Caco-2 (cell line): ENCODE data around the gene LRRC52. TPM values are rescaled to one million over a fixed set of nuclear protein-coding genes. Genes with fewer than 3 reads are reported as not detected.

Experiments used
- BruUV-seq: library from RNA; stranded (reverse); fragments of 400-500 nt; replicated peaks from 2 replicates; lab custom pipeline; 2021; lab: Mats Ljungman, UMichigan
- CTCF ChIA-PET: fragments of 300-600 bp; sonication (Branson Sonifier 250); formaldehyde crosslinking; loops from one replicate; lab custom pipeline; 2022; ENCODE audit warnings: antibody characterized with exemption; lab: Charles Lee
- POLR2A ChIA-PET: fragments of 300-600 bp; sonication (Branson Sonifier 250); formaldehyde crosslinking; loops from one replicate; lab custom pipeline; 2022; ENCODE audit warnings: antibody characterized with exemption; lab: Charles Lee
- DNase-seq, 2 experiments: peaks; one replicate each; pipeline versions ENCODE4 v3.0.0 to v3.0.0-alpha.2; 2020 to 2022
- H3K27me3 ChIP-seq: replicated peaks from 2 replicates; pipeline ENCODE4 v1.6.0; 2011; ENCODE audit warnings: low read length; ENCODE audit not compliant: control insufficient read depth, insufficient read depth
- H3K36me3 ChIP-seq: 2 replicates; pipeline ENCODE4 v1.5.1; 2011; ENCODE audit warnings: low read length; ENCODE audit not compliant: control insufficient read depth, insufficient read depth
- H3K4me1 ChIP-seq: fragments of 250-450 bp; sonication (Bioruptor Pico); 2 replicates; pipeline ENCODE4 v1.5.1; 2020; ENCODE audit warnings: mild to moderate bottlenecking
- H3K4me3 ChIP-seq: 2 replicates; pipeline ENCODE4 v1.5.1; 2011; ENCODE audit warnings: low read depth, mild to moderate bottlenecking, control low read depth, low read length
- H3K9me3 ChIP-seq: fragments of 250-450 bp; sonication (Bioruptor Pico); 2 replicates; pipeline ENCODE4 v1.5.1; 2020; ENCODE audit warnings: mild to moderate bottlenecking, moderate library complexity
- H3K27ac Mint-ChIP-seq: one replicate; pipeline ENCODE4 v1.8.0; 2022; ENCODE audit warnings: mixed read lengths; ENCODE audit not compliant: unreplicated experiment
- H3K27me3 Mint-ChIP-seq: one replicate; pipeline ENCODE4 v1.8.0; 2022; ENCODE audit warnings: mixed read lengths; ENCODE audit not compliant: insufficient read depth, unreplicated experiment
- H3K36me3 Mint-ChIP-seq: one replicate; pipeline ENCODE4 v1.8.0; 2022; ENCODE audit warnings: mild to moderate bottlenecking, mixed read lengths; ENCODE audit not compliant: insufficient read depth, unreplicated experiment
- H3K4me1 Mint-ChIP-seq: one replicate; pipeline ENCODE4 v1.8.0; 2022; ENCODE audit warnings: low read depth, mixed read lengths; ENCODE audit not compliant: unreplicated experiment
- H3K4me3 Mint-ChIP-seq: one replicate; pipeline ENCODE4 v1.8.0; 2022; ENCODE audit warnings: mild to moderate bottlenecking, moderate library complexity, mixed read lengths; ENCODE audit not compliant: unreplicated experiment
- H3K9me3 Mint-ChIP-seq: one replicate; pipeline ENCODE4 v1.8.0; 2022; ENCODE audit warnings: mixed read lengths; ENCODE audit not compliant: unreplicated experiment
- intact Hi-C: fragments of 100-400 bp; cut with micrococcal nuclease; formaldehyde crosslinking; loops from one replicate; pipeline ENCODE4 v1.10.0; 2022; ENCODE audit not compliant: unreplicated experiment
- total RNA-seq: library from RNA; stranded (reverse); gene quantifications from 2 replicates; pipeline ENCODE4 v1.2.3, GENCODE V29; 2022
- TF ChIP-seq, protein P1 (sequence below), 2 experiments: fragments of 200-600 bp in 1 of 2; IDR thresholded peaks; 1 replicate in 1 of 2; 2 replicates in 1 of 2; pipeline versions ENCODE4 v1.5.1 to v1.8.0; 2011 to 2022; ENCODE audit warnings: antibody characterized with exemption in 1 of 2, control low read depth in 1 of 2, inconsistent platforms in 1 of 2, low read depth in 1 of 2, low read length in 1 of 2, mild to moderate bottlenecking in 1 of 2, moderate library complexity in 1 of 2; ENCODE audit not compliant: insufficient read depth in 1 of 2, severe bottlenecking in 1 of 2, unreplicated experiment in 1 of 2

The LRRC52 gene
- total RNA-seq, 1 experiment from 2014 or later, result not detected

DNA sequence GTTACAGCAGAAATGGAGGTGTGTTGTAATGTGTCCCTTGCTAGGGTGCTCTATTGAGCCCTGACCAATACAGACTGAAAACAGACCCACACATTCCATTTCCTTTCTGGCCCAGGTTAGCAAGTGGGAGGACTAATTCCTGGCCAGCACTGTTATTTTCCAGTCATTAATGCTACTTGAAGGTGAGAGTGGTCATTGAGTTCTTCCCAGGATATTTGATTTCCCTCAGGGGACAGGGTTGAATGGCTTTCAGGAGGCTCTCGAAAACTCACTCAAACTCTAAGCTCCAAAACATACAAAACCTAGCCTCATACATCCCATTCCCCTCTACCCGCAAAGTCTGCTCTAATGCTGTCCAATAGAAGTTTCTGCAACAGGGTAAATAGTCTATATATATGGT is 6.2 kb downstream of the LRRC52 start:
- no peaks in the 10 kb centered on the region for H3K9me3 Mint-ChIP-seq
- DNase-seq, result no peak
- no peak overlapping the region for H3K27ac Mint-ChIP-seq
- BruUV-seq, result no TSS peak
- no peaks in the 10 kb centered on the region for H3K4me1 Mint-ChIP-seq
- no peak overlapping the region for H3K4me3 Mint-ChIP-seq
- ChIA-PET CTCF (no interaction called here), POLR2A (interaction anchor here (0.6 kb wide), 1 partner anchor 78 kb away, joined by 8 read pairs; no protein-coding TSS in a partner anchor)
- H3K4me1 ChIP-seq, result no peaks in the 10 kb centered on the region
- no peaks in the 10 kb centered on the region for H3K36me3 Mint-ChIP-seq
- peaks cover 31% of the 10 kb centered on the region for H3K27me3 Mint-ChIP-seq
- no peaks in the 10 kb centered on the region for H3K9me3 ChIP-seq
- H3K27me3 ChIP-seq, result no peaks in the 10 kb centered on the region
- TF ChIP-seq, protein P1, sequence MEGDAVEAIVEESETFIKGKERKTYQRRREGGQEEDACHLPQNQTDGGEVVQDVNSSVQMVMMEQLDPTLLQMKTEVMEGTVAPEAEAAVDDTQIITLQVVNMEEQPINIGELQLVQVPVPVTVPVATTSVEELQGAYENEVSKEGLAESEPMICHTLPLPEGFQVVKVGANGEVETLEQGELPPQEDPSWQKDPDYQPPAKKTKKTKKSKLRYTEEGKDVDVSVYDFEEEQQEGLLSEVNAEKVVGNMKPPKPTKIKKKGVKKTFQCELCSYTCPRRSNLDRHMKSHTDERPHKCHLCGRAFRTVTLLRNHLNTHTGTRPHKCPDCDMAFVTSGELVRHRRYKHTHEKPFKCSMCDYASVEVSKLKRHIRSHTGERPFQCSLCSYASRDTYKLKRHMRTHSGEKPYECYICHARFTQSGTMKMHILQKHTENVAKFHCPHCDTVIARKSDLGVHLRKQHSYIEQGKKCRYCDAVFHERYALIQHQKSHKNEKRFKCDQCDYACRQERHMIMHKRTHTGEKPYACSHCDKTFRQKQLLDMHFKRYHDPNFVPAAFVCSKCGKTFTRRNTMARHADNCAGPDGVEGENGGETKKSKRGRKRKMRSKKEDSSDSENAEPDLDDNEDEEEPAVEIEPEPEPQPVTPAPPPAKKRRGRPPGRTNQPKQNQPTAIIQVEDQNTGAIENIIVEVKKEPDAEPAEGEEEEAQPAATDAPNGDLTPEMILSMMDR (IDR thresholded peaks at IDR 0.05; ENCODE audit: insufficient read depth in 1 of 2, low read depth in 1 of 2, low read length in 1 of 2, severe bottlenecking in 1 of 2, unreplicated experiment in 1 of 2), result no peak
- H3K4me3 ChIP-seq, result no peak overlapping the region
- H3K36me3 ChIP-seq, result no peaks in the 10 kb centered on the region
- intact Hi-C loops, result no loop called here

GRCh38 chr1:165551469-165551868 is 7.7 kb downstream of the LRRC52 start:
- Histone ChIP-seq H3K4me1 (no peaks in the 10 kb centered on the region), H3K27me3 (no peaks in the 10 kb centered on the region), H3K9me3 (no peaks in the 10 kb centered on the region), H3K4me3 (no peak overlapping the region), H3K36me3 (no peaks in the 10 kb centered on the region)
- Mint-ChIP-seq H3K9me3 (no peaks in the 10 kb centered on the region), H3K36me3 (no peaks in the 10 kb centered on the region), H3K27me3 (peaks cover 31% of the 10 kb centered on the region), H3K4me3 (no peak overlapping the region), H3K4me1 (no peaks in the 10 kb centered on the region), H3K27ac (no peak overlapping the region)
- TF ChIP-seq, protein P1 (IDR thresholded peaks at IDR 0.05; ENCODE audit: insufficient read depth in 1 of 2, low read depth in 1 of 2, low read length in 1 of 2, severe bottlenecking in 1 of 2, unreplicated experiment in 1 of 2), result no peak
- DNase-seq, result no peak
- CTCF ChIA-PET, result no interaction called here
- intact Hi-C loops, result no loop called here
- BruUV-seq, result no TSS peak
- POLR2A ChIA-PET, result no interaction called here

DNA sequence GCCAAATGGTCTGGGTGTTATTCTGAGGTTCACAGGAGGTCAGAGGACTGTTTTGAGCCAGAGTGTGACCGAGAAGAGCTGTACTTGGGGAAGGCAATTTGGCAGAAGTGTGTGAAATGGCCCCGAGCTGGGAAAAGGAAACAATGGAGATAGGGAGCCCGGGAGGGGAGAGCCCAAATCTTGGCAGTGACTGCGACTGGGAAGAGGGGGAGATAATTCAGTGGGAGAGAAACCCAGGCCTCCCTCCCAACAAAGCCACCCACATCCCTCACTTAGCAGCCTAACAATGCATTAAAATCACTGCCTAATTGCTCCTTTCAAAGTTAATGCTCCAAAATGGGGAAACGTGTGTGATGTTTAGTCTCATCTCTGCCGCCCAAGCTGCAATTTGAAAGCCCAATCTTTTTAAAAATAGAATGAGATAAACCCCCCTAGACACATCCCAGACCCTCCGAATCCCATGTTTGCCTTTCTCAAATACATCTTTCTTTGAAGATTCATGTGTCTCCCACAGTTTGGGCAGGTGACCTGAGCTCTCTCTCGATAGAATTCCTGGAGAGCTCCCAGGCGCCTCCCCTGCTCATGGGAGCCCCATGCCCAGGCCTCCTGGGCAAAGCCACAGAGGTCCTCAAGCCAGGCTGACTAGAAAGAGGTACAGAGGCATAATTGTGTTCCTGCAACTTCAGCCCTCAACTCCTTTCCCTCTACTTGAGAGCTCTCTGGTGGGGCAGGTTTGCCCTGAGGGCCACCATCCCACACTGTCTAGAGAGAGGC is 17.3 kb downstream of the LRRC52 start:
- TF ChIP-seq, protein P1 (IDR thresholded peaks at IDR 0.05; ENCODE audit: insufficient read depth in 1 of 2, low read depth in 1 of 2, low read length in 1 of 2, severe bottlenecking in 1 of 2, unreplicated experiment in 1 of 2), result no peak
- Mint-ChIP-seq H3K27me3 (peaks cover 19% of the 10 kb centered on the region), H3K36me3 (no peaks in the 10 kb centered on the region), H3K27ac (no peak overlapping the region), H3K9me3 (no peaks in the 10 kb centered on the region), H3K4me3 (no peak overlapping the region), H3K4me1 (no peaks in the 10 kb centered on the region)
- H3K36me3 ChIP-seq, result no peaks in the 10 kb centered on the region
- intact Hi-C loops, result no loop called here
- ChIA-PET CTCF (interaction anchor here (0.6 kb wide), 1 partner anchor 18 kb away, joined by 3 read pairs; no protein-coding TSS in a partner anchor), POLR2A (no interaction called here)
- H3K4me1 ChIP-seq, result no peaks in the 10 kb centered on the region
- H3K9me3 ChIP-seq, result no peaks in the 10 kb centered on the region
- H3K27me3 ChIP-seq, result no peaks in the 10 kb centered on the region
- H3K4me3 ChIP-seq, result no peak overlapping the region
- no TSS peak for BruUV-seq
- DNase-seq, result no peak
